Stimulated activated CD8-positive, alpha-beta memory T cell treated with anti-CD3 and anti-CD28 coated beads, Interleukin-7, amount 100 ng/mL, for 1 hour (primary cell): ENCODE results near the gene CLDN18.

Experiments used
- DNase-seq, 2 donors: peaks; one replicate each; pipeline ENCODE4 v3.0.0-alpha.2; 2020; ENCODE audit warnings: low read depth in 2 of 2

CLDN18 gene

DNA sequence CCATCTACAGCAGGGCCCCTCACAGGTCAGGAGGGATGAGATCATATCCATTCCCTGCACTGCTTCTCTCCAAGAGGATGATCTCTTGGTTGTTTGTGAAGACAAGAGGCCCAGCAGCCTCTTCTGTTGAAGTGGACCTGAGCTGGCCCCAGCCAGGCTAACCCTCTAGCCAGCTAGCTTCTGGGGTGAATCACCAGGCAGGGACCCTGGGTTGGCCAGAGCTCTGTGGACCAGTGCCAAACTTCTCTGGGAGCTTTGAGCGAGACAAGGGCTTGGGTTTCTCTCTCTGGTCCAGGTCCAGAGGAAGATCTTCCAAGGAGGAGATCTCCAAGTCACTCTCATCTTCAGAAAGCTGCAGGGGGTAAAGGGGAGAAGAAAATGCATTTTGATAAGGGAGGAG is 52.7 kb downstream of the CLDN18 start:
- DNase-seq: no peak

DNA sequence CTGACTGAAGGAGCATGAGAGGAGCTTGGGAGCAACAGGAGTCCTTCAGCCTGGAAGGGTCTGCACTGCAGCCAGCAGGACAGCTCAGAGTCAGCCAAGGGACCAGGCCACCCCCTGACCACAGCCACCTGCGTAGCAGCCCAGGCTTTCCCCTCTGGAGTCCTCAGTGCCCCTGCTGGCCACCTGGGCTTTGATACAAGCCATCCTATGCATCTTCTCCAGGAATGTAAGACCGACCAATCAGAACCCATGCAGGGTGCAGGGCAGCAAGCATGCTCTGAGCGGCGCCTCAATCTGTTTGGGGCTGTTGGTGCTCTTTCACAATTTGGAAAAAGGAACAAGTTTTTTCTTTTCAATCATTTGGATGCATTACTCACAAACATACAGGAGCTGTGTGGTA is 53.5 kb downstream of the CLDN18 start:
- DNase-seq: no peak

DNA sequence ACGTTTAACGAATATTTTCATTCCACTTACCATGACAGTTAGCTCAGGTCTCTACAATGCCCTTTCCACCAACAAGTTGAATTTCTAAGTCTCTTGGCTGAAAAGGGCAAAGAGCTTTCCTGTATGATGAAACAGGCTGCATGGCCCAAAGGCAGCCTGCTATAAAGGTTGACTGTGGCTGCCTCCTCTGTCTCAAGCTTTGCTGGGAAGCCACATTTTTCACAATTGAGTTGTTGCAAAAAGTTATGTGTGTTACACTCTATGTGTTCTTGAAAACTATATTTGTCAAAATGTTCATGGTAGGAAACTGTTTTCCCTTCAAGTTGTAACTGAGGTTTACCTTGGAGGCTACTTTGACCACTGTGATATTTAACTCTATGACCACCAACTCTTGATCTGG is 56.0 kb downstream of the CLDN18 start:
- no peak for DNase-seq

DNA sequence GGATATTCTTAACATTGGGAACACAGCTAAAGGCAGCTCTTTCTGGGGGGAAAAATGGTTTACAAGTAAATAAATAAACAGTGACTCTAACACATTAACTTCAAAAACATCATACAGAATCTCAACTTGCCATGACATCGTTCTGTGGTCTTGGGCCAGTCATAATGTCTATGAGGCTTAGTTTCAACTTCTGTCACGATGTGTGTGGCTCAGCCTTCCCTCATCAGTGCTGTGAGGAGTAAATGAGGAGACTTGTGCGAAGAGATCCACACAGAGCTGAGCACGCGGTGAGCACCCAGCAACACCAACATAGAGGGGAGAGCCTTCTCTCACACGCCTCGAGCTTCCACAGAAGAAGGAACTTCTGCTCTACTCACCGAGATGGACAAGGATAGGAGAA is 56.4 kb downstream of the CLDN18 start:
- DNase-seq: no peak

DNA sequence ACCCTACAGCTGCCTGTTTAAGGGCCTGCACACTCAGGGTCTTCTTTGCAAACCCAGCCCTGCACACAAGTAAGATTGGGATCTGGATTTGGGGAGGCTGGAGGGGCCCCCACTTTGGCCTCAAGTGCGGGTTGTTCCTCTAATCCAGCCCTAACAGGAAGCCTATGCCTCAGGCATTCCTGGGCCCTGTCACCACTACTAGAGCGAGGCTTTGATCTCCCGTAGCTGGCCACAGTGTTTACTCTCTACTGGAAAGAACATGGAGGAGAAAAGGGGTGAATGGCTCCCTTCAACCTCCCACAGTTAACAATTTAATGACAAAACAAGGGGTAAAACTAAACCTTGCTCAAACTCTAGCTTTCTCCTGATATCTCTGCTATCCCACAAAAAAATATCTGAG is 57.0 kb downstream of the CLDN18 start:
- no peak for DNase-seq

DNA sequence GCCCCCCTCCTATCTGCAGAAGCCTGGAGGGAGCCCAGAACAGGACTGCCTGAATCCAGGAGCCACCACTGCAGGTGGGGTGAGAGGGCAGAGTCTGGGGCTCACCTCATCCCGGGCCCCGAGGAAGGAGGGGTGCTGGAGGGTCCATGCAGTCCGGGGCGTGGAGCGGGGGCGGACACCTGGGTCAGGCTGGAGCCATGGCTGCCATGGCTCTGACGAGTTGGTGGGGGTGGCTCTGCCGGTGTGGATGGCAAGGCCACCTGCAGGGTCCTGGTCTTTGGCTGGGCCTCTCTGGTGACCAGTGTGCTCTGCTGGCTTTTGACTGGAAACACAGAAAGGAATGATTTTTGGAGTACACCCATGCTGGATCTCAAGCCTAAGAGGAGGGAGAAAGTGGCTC is 58.1 kb downstream of the CLDN18 start:
- DNase-seq: no peak

DNA sequence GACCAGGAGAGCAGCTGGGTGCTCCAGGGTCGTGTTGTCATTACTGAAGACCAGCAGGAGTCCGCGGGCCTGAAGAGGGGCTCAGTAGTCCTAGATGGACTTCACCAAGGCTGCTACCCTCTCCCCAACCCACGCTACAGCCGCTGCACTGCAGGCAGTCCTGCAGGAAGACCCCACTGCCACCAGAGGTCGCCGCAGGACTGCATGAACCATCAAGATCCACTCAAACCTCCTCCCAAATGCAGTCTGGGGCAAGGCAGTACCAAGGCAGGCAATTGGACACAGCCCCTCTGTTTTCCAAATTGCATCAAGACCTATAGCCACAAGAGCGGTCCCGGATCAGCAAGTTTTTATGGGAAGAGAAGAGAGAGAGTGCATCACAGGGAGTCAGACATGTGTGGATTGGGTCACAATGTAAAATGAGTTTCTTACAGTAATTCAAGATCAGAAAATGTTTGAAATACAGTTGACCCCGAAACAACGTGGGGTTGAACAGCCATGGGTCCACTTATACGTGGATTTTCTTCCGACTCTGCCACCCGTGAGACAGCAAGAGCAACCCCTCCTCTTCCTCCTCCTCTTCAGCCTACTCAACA is 58.7 kb downstream of the CLDN18 start:
- peak; percentile 30 to 56 for DNase-seq

DNA sequence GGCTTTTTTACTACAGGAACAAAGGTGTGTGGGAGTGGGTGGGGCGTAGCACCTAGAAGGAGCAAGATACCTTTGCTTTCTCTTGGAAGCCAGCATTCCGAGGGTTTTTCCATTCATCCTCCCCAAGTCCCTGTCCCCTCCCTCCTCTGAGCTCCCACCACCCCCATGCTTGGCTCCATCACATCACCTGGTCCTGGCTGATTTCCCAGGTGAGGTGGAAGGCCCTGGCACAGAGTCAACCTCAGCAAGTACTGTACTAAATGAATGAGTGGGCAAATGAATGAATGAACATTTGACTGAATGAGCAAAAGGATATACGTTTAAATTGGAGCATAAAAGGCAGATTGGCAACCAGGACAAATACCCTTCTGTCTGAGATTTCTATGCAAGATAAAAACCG is 60.0 kb downstream of the CLDN18 start:
- no peak for DNase-seq

DNA sequence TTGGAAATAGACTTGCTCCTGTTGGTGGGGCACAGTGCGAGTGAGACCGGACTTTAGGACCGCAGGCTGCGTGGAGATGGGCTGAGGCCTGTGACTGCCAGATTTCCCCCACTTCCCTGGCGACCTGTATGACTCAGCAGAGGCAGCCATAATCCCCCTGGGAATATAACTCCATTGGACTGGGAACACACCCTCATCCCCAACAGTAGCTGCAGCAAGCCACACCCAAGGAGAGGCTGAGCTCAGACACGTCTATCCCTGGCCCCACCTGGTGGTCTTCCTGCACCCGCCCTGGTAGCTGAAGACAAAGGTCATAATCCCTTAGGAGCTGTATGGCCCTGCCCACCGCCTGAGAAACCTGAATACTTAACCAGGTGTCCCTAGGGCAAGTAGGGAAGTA is 62.8 kb downstream of the CLDN18 start:
- DNase-seq: no peak

DNA sequence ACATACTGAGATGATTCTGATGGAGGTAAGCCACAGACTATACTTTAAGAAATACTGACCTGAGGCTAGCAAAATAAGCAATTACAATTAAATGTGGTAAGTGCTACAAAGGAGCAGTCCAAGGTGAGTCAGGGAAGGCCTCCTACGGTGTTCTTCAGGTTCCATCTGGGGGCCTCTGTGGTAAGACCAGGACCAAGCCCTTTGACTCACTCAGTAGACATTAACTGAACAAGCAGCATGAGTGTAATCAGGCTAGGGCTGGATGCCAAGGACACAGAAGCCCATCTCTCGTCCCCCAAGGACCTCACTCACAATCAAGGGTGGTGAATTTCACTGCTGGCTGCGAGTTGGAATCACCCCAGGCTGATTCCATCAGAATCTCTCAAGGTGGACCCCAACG is 68.1 kb downstream of the CLDN18 start:
- no peak for DNase-seq

DNA sequence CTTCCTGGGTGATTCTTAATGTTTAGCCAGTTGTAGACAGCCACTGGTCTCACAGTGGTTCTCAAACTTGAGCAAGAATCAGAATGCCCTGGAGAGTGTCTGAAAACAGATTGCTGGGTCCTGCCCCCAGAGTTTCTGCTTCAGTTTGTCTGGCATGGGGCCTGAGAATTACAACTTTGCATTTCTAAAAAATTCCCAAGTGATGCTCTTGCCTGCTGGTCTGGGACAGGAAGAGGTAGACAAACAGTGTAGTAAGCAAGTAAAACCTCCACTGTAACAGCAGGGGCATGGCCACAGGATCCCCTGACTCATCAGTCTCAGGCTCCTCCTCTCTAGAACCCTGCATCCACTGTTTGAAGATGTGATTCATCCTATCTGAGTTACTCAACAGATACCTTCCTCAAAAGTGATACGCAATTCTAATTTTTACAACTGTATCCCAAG is 69.0 kb downstream of the CLDN18 start:
- DNase-seq: no peak

DNA sequence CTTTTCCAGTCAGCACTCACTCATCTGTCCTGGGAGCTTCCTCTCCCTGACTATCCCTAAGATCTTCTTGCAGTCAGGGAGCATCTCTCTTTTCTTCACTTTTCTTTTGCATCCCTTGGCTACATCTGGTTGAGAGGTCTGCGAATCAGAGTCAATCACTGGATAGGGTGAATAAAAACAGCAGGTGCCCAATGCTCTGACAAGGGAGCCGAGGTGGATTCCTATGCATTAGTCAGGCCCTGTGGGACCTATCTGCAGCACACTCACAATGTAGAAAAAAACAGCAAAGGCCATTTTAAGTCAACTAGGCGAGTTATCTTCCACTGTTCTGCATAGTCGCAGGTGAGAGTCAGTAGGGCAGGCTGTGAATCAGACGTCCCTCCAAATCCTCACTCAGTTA is 69.9 kb downstream of the CLDN18 start:
- no peak for DNase-seq

DNA sequence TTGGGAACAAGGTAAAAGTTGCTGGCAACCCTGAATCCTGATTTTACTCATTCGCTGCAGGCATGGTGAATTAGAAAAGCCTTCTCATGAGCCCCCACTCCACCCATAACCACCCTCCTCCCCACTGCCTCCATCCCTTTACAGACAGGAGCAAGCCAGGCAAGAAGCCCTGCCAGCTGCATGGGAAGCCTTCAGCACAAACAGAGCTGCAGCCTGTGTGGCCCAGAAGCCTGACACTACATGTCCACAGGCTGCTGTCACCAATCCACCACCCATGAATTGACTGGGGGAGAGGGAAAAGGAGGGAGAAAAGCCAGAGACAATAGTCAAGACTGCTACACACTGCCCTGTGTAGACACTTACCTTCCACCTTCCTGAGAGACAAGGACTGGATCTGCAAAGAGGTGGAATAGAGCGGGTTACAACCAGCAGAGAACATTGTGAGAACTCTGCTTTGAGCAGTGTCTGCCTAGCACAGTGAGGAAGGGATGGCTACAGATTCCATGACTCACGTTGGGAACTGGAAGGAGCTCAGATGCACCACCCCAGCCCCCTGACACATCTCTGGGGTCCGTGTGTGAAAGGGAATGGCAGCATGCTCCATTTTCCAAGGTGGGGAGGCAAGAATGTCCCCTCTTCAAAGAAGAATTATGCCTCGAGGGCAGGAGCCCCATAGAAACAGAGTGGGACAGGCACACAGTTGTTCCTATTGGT is 71.6 kb downstream of the CLDN18 start:
- DNase-seq: no peak

DNA sequence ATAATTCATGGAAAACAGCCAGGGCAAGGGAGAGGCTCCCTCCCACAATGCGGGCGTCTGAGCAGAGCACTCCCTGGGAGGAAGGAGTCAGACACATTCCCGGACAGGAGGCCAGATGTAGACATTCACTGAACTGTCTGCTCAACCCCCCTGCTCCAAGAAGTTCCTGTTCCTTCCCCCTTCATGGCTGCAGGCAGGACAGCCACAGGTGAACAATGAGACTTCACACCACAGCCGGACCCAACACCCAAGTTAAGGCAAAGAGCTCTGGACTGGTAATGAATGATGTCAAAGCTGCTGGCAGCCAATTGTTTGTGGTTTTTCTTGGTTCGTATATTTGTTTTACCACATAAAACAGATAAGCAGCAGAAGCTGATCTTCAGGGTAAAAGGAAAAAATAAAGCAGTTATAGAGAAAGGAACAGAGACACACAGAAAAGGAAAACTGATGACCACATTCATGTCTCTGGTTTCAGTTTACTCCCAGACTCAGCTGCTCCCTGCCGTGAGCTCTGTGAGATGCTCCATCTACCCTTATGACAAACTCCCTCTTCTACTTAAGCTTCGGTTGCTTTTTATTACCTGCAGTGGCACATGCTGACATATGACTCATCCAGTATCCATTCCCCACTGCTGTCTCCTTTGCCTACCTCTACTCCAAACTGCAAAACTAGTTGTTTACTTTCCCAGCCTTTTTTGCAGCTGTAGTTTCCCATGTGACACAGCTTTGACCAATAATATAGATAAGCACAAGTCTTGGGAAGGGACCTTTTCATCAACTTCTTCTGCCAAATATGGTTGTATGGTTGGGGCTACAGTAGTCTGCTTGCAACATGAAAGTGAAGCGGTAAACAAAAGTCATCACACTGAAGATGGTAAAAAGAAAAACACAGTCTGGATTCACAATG is 72.4 kb downstream of the CLDN18 start:
- no peak for DNase-seq

DNA sequence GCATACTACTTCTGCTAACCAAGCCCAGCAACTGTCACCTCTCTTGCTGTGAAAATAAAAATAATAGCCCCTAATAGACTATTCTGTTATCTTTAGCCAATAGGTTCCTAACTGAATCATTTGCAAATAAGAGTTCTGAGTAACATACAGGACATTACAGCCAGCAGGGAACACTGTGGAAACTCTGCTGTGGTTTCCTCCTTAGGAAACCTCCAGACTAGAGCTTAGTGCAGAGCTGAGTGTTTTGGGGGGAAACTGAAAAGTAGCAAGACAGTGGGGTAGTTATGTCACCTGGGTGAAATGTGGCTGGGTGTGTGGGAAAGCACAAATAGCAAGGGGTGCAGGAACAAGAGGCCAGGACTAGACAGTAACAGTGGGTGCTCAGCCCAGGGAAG is 73.0 kb downstream of the CLDN18 start:
- DNase-seq: no peak
